A673 (cell line): ENCODE data around the gene FECH.

ENCODE experiments used
- EZH2 ChIP-seq: fragments of 200-600 bp; sonication (generic); IDR thresholded peaks from 2 replicates; pipeline ENCODE4 v1.6.1; 2017; ENCODE audit warnings: borderline replicate concordance, low read depth, mild to moderate bottlenecking, mixed read lengths, antibody characterized with exemption, low read length; ENCODE audit not compliant: poor library complexity, severe bottlenecking
- TF ChIP-seq, protein P1 (sequence below): fragments of 300-800, 200-600 bp; sonication (generic); conservative IDR thresholded peaks from 2 replicates; pipeline ENCODE4 v1.5.1; 2017; ENCODE audit warnings: low read depth, mild to moderate bottlenecking, antibody characterized with exemption, low read length, moderate library complexity, mixed read lengths

DNA sequence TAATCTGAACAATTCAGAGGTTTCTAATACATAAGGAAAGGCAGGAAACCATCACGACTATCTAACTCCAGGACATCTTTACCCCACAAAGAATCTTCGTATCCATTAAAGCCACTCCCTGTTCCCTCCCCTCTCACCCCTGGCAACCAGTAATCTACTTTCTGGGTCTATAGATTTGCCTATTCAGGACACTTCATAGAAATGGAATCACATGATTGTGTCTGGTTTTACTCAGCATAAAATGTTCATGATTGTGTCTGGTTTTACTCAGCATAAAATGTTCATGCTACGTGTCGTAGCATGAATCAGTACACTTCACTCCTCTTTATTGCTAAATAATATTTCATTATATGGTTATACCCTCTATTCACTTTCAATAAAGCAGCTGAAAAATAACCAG is 11.6 kb downstream of the FECH start:
- TF ChIP-seq, protein P1, sequence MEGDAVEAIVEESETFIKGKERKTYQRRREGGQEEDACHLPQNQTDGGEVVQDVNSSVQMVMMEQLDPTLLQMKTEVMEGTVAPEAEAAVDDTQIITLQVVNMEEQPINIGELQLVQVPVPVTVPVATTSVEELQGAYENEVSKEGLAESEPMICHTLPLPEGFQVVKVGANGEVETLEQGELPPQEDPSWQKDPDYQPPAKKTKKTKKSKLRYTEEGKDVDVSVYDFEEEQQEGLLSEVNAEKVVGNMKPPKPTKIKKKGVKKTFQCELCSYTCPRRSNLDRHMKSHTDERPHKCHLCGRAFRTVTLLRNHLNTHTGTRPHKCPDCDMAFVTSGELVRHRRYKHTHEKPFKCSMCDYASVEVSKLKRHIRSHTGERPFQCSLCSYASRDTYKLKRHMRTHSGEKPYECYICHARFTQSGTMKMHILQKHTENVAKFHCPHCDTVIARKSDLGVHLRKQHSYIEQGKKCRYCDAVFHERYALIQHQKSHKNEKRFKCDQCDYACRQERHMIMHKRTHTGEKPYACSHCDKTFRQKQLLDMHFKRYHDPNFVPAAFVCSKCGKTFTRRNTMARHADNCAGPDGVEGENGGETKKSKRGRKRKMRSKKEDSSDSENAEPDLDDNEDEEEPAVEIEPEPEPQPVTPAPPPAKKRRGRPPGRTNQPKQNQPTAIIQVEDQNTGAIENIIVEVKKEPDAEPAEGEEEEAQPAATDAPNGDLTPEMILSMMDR: no peak
- no peak for TF ChIP-seq EZH2
